Panc1 (cell line): ENCODE measurements around the gene MTX1.
"Not testable (repeated sequence)": the region's sequence is repeated elsewhere in the genome, so short reads cannot be mapped to it uniquely, and the experiment has no call there.

Experiments
- CTCF ChIP-seq: fragments of 450-650 bp; IDR thresholded peaks from 2 replicates; pipeline ENCODE4 v1.5.1; 2017; ENCODE audit warnings: mild to moderate bottlenecking
- POLR2AphosphoS5 ChIP-seq: IDR thresholded peaks from 2 replicates; pipeline ENCODE4 v1.6.1; 2012; ENCODE audit warnings: mild to moderate bottlenecking, low read depth, low read length, moderate library complexity
- SIN3A ChIP-seq: IDR thresholded peaks from 2 replicates; pipeline ENCODE4 v1.6.1; 2012; ENCODE audit warnings: low read depth, mild to moderate bottlenecking, low read length, moderate library complexity, borderline replicate concordance; ENCODE audit not compliant: insufficient read depth

GRCh38 chr1:155164625-155165024 lies 43.9 kb upstream of the MTX1 start:
- not testable (repeated sequence) for TF ChIP-seq POLR2AphosphoS5, SIN3A, CTCF
